Measurements from ENCODE around the gene C12orf43. TPM values are rescaled to one million over a fixed set of nuclear protein-coding genes. Genes with fewer than 3 reads are reported as not detected.
A peak's percentile ranks its signal among the peaks of the same experiment; 100 is the strongest.

Gene C12orf43
- total RNA-seq, 2 donors from 2014 or later = 26.6 to 34.8 TPM

GRCh38 chr12:120984351-120984898, 31.9 kb downstream of the C12orf43 start:
- no peak overlapping the region for H3K4me3 Mint-ChIP-seq
- H3K36me3 Mint-ChIP-seq = no peaks in the 10 kb centered on the region
- no peaks in the 10 kb centered on the region for H3K9me3 Mint-ChIP-seq
- H3K27ac Mint-ChIP-seq = no peak overlapping the region
- no peaks in the 10 kb centered on the region for H3K27me3 Mint-ChIP-seq
- no peak for DNase-seq (ENCODE audit: low spot score)
- no peaks in the 10 kb centered on the region for H3K4me1 Mint-ChIP-seq (ENCODE audit: low read depth in 2 of 2)
- no peak for ATAC-seq

GRCh38 chr12:120983759-120984158, 32.5 kb downstream of the C12orf43 start:
- ATAC-seq (no peak), DNase-seq (ENCODE audit: low spot score) (no peak)
- Mint-ChIP-seq H3K4me1 (ENCODE audit: low read depth in 2 of 2) (no peaks in the 10 kb centered on the region), H3K27ac (no peak overlapping the region), H3K9me3 (no peaks in the 10 kb centered on the region), H3K4me3 (no peak overlapping the region), H3K36me3 (no peaks in the 10 kb centered on the region), H3K27me3 (no peaks in the 10 kb centered on the region)

GRCh38 chr12:120982659-120983058, 33.6 kb downstream of the C12orf43 start:
- Mint-ChIP-seq H3K27me3 (no peaks in the 10 kb centered on the region), H3K4me1 (ENCODE audit: low read depth in 2 of 2) (no peaks in the 10 kb centered on the region), H3K27ac (no peak overlapping the region), H3K4me3 (no peak overlapping the region), H3K9me3 (no peaks in the 10 kb centered on the region), H3K36me3 (no peaks in the 10 kb centered on the region)
- ATAC-seq (no peak), DNase-seq (ENCODE audit: low spot score) (no peak)

GRCh38 chr12:120981407-120981941, 34.8 kb downstream of the C12orf43 start:
- DNase-seq (ENCODE audit: low spot score) (no peak), ATAC-seq (no peak)
- no peaks in the 10 kb centered on the region for H3K4me1 Mint-ChIP-seq (ENCODE audit: low read depth in 2 of 2)
- no peak overlapping the region for H3K27ac Mint-ChIP-seq
- H3K36me3 Mint-ChIP-seq = no peaks in the 10 kb centered on the region
- H3K27me3 Mint-ChIP-seq = no peaks in the 10 kb centered on the region
- no peaks in the 10 kb centered on the region for H3K9me3 Mint-ChIP-seq
- H3K4me3 Mint-ChIP-seq = no peak overlapping the region

- Mint-ChIP-seq H3K27ac (no peak overlapping the region), H3K4me1 (ENCODE audit: low read depth in 2 of 2) (no peaks in the 10 kb centered on the region), H3K9me3 (no peaks in the 10 kb centered on the region), H3K4me3 (no peak overlapping the region), H3K36me3 (no peaks in the 10 kb centered on the region), H3K27me3 (no peaks in the 10 kb centered on the region)
- DNase-seq (ENCODE audit: low spot score) (no peak), ATAC-seq (no peak)
Measured at GRCh38 chr12:120980800-120981368, 35.4 kb downstream of the C12orf43 start.

- Mint-ChIP-seq H3K27ac (no peak overlapping the region), H3K36me3 (no peaks in the 10 kb centered on the region), H3K27me3 (no peaks in the 10 kb centered on the region), H3K9me3 (no peaks in the 10 kb centered on the region), H3K4me1 (ENCODE audit: low read depth in 2 of 2) (no peaks in the 10 kb centered on the region), H3K4me3 (no peak overlapping the region)
- ATAC-seq = no peak
- no peak for DNase-seq (ENCODE audit: low spot score)
Measured at GRCh38 chr12:120979862-120980696, 36.2 kb downstream of the C12orf43 start.

- no peaks in the 10 kb centered on the region for H3K36me3 Mint-ChIP-seq
- no peaks in the 10 kb centered on the region for H3K4me1 Mint-ChIP-seq (ENCODE audit: low read depth in 2 of 2)
- H3K27ac Mint-ChIP-seq = no peak overlapping the region
- no peak for DNase-seq (ENCODE audit: low spot score)
- ATAC-seq = no peak
- no peaks in the 10 kb centered on the region for H3K9me3 Mint-ChIP-seq
- H3K4me3 Mint-ChIP-seq = no peak overlapping the region
- no peaks in the 10 kb centered on the region for H3K27me3 Mint-ChIP-seq
Measured at GRCh38 chr12:120979220-120979861, 36.9 kb downstream of the C12orf43 start.

- Mint-ChIP-seq H3K27me3 (no peaks in the 10 kb centered on the region), H3K27ac (no peak within 1 kb of the TSS), H3K36me3 (no peaks in the 10 kb centered on the region), H3K4me3 (no peak within 1 kb of the TSS), H3K4me1 (ENCODE audit: low read depth in 2 of 2) (no peaks in the 10 kb centered on the region), H3K9me3 (no peaks in the 10 kb centered on the region)
- peak in 1 of 2 donors; percentile 25 for ATAC-seq
- no peak for DNase-seq (ENCODE audit: low spot score)
Measured at GRCh38 chr12:120978296-120979219, 37.7 kb downstream of the C12orf43 start, which contains the start of gene HNF1A. HNF1A (plus strand) TSS chr12:120978543; CDS start chr12:120978769, 226 bp downstream.

GRCh38 chr12:120977531-120978295, 38.6 kb downstream of the C12orf43 start:
- Mint-ChIP-seq H3K27ac (no peak overlapping the region), H3K27me3 (no peaks in the 10 kb centered on the region), H3K4me3 (no peak overlapping the region), H3K4me1 (ENCODE audit: low read depth in 2 of 2) (no peaks in the 10 kb centered on the region), H3K9me3 (no peaks in the 10 kb centered on the region), H3K36me3 (no peaks in the 10 kb centered on the region)
- ATAC-seq (no peak), DNase-seq (ENCODE audit: low spot score) (no peak)

- H3K27me3 Mint-ChIP-seq = no peaks in the 10 kb centered on the region
Measured at GRCh38 chr12:120972870-120973543, 43.3 kb downstream of the C12orf43 start.

GRCh38 chr12:120971299-120972180, 44.7 kb downstream of the C12orf43 start:
- no peak overlapping the region for H3K27ac Mint-ChIP-seq

More at GRCh38 chr12:120972870-120973543, 43.3 kb downstream of the C12orf43 start:
- Mint-ChIP-seq H3K27ac (no peak overlapping the region), H3K4me3 (no peak overlapping the region), H3K4me1 (ENCODE audit: low read depth in 2 of 2) (peaks cover 0 to 9% of the 10 kb centered on the region in 2 donors), H3K9me3 (no peaks in the 10 kb centered on the region), H3K36me3 (no peaks in the 10 kb centered on the region)
- ATAC-seq = no peak
- no peak for DNase-seq (ENCODE audit: low spot score)

More at GRCh38 chr12:120971299-120972180, 44.7 kb downstream of the C12orf43 start:
- Mint-ChIP-seq H3K4me3 (no peak overlapping the region), H3K27me3 (no peaks in the 10 kb centered on the region), H3K9me3 (no peaks in the 10 kb centered on the region), H3K36me3 (no peaks in the 10 kb centered on the region), H3K4me1 (ENCODE audit: low read depth in 2 of 2) (peaks cover 0 to 9% of the 10 kb centered on the region in 2 donors)
- peak; percentile 65 to 86 for ATAC-seq
- DNase-seq (ENCODE audit: low spot score) = no peak
